Measurements from ENCODE around the gene GARNL3.
A peak's percentile ranks its signal among the peaks of the same experiment; 100 is the strongest.

GARNL3 gene

GRCh38 chr9:127233550-127233949, 31.0 kb upstream of the GARNL3 start:
- no peak for DNase-seq (ENCODE audit: low read depth in 2 of 2)

DNA sequence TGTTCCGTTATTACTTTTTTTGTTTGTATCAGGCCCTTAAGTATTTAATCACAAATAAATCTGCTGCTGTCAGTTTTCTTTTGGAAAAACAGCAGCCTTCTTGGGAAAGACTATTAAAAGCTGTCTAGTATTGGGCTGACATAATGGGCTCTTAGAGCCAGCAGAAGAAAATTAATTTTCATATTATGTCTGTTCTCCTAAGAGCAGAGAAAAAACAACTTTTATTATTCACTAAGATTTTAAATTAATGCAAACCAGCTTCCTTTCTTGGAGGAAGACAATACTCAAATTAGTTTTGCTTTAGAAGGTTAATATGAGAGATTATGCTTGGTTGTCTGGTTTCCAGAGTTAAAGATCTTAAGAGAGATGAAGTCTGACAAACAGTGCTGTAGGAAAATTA, 30.6 kb upstream of the GARNL3 start:
- DNase-seq (ENCODE audit: low read depth in 2 of 2): no peak

GRCh38 chr9:127237801-127238200, 26.8 kb upstream of the GARNL3 start:
- DNase-seq (ENCODE audit: low read depth in 2 of 2): no peak

DNA sequence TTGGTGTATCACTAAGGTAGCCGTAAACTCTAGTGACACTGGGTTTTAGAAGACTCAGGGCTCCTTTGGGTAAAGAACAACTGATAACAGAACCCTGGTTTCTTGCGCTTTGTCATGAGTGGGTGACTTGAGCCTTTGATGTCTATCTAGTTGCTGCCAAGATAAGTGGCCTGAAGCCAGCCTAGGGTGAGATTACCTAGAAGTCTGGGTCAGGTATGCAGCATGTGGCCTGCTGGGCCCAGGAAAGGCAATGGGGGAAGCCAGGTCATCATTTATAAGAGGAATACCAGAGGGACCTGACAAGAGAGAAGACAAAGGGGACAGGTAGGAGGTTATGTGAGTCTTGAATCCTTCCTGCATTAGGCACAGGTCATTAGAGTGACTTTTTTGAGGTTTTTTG, 23.2 kb upstream of the GARNL3 start:
- no peak for DNase-seq (ENCODE audit: low read depth in 2 of 2)

GRCh38 chr9:127244609-127245601, 19.7 kb upstream of the GARNL3 start:
- DNase-seq (ENCODE audit: low read depth in 2 of 2): peak; percentile 84 to 90

- DNase-seq (ENCODE audit: low read depth in 2 of 2): no peak
Observed at GRCh38 chr9:127245637-127246164, 18.9 kb upstream of the GARNL3 start.

DNA sequence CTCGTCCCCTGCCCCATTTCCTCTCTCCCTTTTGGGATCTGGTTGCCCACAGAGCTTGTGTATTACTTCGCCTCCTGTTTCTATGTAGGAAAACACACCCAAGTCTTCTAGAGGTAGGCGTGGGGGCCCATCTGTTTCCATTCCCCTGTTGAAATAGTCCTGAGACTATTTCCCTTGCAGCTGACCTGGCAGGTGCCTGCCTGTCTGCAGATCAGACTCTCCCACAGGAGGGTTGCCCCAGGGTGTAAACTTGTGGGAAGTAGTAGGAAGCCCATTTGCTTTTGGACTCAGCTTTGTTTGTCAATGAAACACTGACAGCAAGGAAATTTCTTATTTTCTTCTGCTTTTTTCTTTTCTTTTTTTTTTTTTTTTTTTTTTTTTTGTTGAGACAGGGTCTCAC, 16.3 kb upstream of the GARNL3 start:
- DNase-seq (ENCODE audit: low read depth in 2 of 2): no peak

GRCh38 chr9:127249877-127250276, 14.7 kb upstream of the GARNL3 start:
- no peak for DNase-seq (ENCODE audit: low read depth in 2 of 2)

GRCh38 chr9:127250896-127251391, 13.6 kb upstream of the GARNL3 start:
- no peak for DNase-seq (ENCODE audit: low read depth in 2 of 2)

- DNase-seq (ENCODE audit: low read depth in 2 of 2): no peak
Observed at GRCh38 chr9:127252410-127253318, 11.9 kb upstream of the GARNL3 start.

DNA sequence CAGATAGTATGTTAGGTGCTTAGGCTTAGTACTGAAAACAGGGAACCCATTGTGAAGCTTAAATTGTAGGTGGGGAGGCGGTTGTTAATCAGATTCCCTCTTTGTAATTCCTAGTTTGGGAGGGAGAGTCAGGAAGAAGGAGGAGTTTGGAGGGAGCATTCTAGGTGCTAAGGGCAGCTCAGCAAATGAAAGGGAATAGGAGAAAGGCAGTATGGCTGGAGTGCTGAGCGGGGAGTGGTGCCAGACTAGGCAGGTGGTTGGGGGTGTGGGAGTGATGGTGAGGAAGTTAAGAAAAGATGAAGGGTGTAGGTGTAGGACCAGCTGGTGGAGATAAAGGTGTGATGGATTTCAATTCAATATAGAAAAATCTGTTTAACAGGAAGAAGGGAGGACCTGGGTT, 11.1 kb upstream of the GARNL3 start:
- no peak for DNase-seq (ENCODE audit: low read depth in 2 of 2)

GRCh38 chr9:127255692-127256091, 8.9 kb upstream of the GARNL3 start:
- DNase-seq (ENCODE audit: low read depth in 2 of 2): no peak

- no peak for DNase-seq (ENCODE audit: low read depth in 2 of 2)
Observed at GRCh38 chr9:127256324-127256723, 8.2 kb upstream of the GARNL3 start.

- DNase-seq (ENCODE audit: low read depth in 2 of 2): no peak
Observed at GRCh38 chr9:127258606-127259471, 5.7 kb upstream of the GARNL3 start.

DNA sequence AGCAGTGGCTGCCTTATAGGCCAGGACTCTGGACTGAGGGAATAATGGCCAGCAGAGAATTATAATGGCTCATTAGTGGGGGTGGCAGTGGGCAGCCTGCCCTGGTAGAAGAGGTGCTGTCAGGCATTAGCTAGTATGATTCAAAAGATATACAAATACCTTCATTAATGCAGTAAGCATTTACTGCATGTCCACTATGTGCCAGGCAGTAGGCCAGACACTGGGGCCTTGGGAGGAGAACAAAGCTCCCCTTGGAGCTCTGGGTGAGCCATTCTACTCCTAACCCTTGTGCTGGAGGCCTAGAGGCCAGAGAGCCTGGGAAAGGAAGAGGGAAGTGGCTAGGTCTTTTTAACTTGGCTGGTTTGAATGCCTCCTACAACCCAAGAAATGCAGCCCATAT, 2.0 kb upstream of the GARNL3 start:
- no peak for DNase-seq (ENCODE audit: low read depth in 2 of 2)

GRCh38 chr9:127263237-127263636, 1.3 kb upstream of the GARNL3 start:
- DNase-seq (ENCODE audit: low read depth in 2 of 2): no peak

DNA sequence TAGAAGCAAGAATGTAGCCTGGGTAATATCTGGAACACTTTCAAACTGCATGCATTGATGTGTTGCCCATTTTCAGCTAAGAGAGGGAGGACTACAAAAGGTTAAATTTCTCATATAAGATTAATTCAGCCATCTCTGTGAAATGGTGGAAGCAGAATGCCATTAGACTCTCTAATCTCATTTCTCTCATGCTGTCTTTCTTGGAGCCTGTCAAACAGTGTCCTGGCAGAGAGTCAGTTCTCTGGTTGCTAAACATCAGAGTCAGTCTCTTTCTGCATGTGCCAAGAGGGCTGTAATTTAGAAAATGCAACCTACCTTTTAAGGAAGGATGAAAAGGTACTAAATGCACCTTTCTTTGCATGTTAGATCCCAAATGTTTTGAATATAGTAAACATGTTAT, 910 bp upstream of the GARNL3 start:
- no peak for DNase-seq (ENCODE audit: low read depth in 2 of 2)

DNA sequence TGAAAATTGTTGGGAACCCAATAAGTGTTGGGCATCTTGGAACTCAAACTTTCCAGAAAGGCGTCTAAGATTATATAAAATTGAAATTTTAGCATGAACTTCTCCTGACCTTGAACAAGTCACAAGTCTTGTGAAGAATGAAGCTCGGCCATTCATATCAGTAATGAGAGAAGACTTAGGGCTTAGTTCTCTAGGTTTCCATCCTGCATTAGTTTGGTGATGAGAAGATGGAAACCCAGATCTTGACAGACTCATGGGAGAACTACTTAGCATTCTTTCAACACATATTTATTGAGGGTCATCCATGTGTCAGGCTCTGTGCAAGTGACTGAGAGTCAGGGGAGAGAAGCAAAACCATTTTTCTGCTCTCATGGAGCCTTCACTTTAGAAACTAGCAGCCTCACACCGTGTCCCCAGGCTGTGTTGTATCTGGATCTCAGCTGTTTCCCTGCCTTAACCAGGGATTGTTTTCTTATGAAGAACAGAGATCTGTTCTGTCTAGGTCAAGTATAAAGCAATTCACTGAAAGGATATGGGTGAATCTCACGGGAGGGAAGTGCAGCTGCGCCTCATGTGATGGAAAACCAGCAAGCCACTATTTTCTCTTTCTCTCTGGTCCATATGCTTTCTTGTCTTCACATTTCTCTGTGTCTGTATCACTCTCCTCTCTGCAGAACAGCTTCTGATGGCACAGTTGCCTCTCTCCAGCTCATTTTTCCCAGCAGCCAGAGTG, 3.4 kb downstream of the GARNL3 start:
- no peak for DNase-seq (ENCODE audit: low read depth in 2 of 2)

DNA sequence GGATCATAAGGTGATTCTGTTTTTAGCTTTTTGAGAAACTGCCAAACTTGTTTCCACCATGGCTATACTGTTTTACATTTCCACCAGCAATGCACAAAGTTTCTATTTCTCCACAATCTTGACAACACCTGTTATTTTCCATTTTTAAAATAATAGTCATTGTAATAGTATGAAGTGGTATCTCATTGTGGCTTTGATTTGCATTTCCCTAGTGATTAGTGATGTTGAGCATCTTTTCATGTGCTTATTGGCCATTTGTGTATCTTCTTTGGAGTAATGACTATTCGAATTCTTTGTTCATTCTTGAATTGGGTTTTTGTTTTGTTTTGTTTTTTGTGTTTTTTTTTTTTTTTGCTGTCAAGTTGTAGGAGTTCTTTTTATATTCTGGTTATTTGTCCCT, 4.9 kb downstream of the GARNL3 start:
- no peak for DNase-seq (ENCODE audit: low read depth in 2 of 2)

GRCh38 chr9:127273326-127273725, 8.8 kb downstream of the GARNL3 start:
- DNase-seq (ENCODE audit: low read depth in 2 of 2): no peak
